Kidney (tissue), 14 donors: ENCODE measurements around the gene MAL. TPM values are rescaled to one million over a fixed set of nuclear protein-coding genes. Genes with fewer than 3 reads are reported as not detected.

ENCODE experiments used
- DNase-seq, 5 donors: peaks; one replicate each; pipeline ENCODE4 v3.0.0-alpha.2; 2013 to 2020
- FAIRE-seq: peaks from 2 replicates; lab custom pipeline; 2012; peaks lifted over from hg19 to GRCh38; lab: Jason Lieb, UNC
- H3K27ac ChIP-seq, 2 donors: one replicate each; pipeline ENCODE4 v1.7.0; 2013; ENCODE audit warnings: low read depth in 2 of 2, low read length in 2 of 2, inconsistent platforms in 1 of 2
- H3K27me3 ChIP-seq: one replicate; pipeline ENCODE4 v1.7.1; 2013; ENCODE audit warnings: low read length, inconsistent platforms; ENCODE audit not compliant: control insufficient read depth, insufficient read depth
- H3K36me3 ChIP-seq, 3 donors: one replicate each; pipeline versions ENCODE4 v1.7.0 to v1.7.1; 2013; ENCODE audit warnings: low read length in 3 of 3, control low read depth in 1 of 3, inconsistent platforms in 1 of 3; ENCODE audit not compliant: insufficient read depth in 3 of 3, control insufficient read depth in 2 of 3
- H3K4me1 ChIP-seq, 3 donors: one replicate each; pipeline versions ENCODE4 v1.7.0 to v1.7.1; 2013; ENCODE audit warnings: low read length in 3 of 3, inconsistent platforms in 1 of 3, low read depth in 1 of 3; ENCODE audit not compliant: control insufficient read depth in 2 of 3, insufficient read depth in 2 of 3
- H3K4me3 ChIP-seq, 3 donors: one replicate each; pipeline versions ENCODE4 v1.7.0 to v1.8.1; 2013; ENCODE audit warnings: low read length in 3 of 3, control low read depth in 1 of 3, inconsistent platforms in 1 of 3
- H3K9ac ChIP-seq, 3 donors: one replicate each; pipeline versions ENCODE4 v1.7.0 to v1.7.1; 2013; ENCODE audit warnings: low read length in 3 of 3, control low read depth in 1 of 3, inconsistent platforms in 1 of 3
- H3K9me3 ChIP-seq, 3 donors: one replicate each; pipeline versions ENCODE4 v1.7.0 to v1.7.1; 2013; ENCODE audit warnings: low read length in 3 of 3, control low read depth in 1 of 3, inconsistent platforms in 1 of 3; ENCODE audit not compliant: control insufficient read depth in 2 of 3, insufficient read depth in 1 of 3
- CTCF ChIP-seq: IDR thresholded peaks from 3 replicates; pipeline ENCODE4 v1.5.1; 2012; ENCODE audit warnings: mild to moderate bottlenecking, moderate library complexity, borderline replicate concordance; ENCODE audit not compliant: insufficient read depth; ENCODE audit errors: extremely low read depth
- intact Hi-C: fragments of 100-400 bp; cut with DNase I; formaldehyde crosslinking; loops from one replicate; pipeline ENCODE4 v1.11.1; 2022
- polyA plus RNA-seq: library from polyadenylated mRNA; stranded (reverse); fragments of 350-450 nt; fragmentation: Illumina TruSeq; extraction: RNeasy Lipid Tissue Mini Kit (QIAGEN cat#74804); gene quantifications from one replicate; pipeline ENCODE4 v1.2.3, GENCODE V29; 2014; ENCODE audit warnings: low read depth, low replicate concordance; ENCODE audit not compliant: insufficient read depth
- total RNA-seq: library from RNA; stranded (reverse); fragmentation: NEBNext Ultra II Directional; extraction: Animal tissue kit (Norgen Biotek cat#: 25700); gene quantifications from one replicate; pipeline ENCODE4 v1.2.1, GENCODE V29; 2021
- donor health status: control.
- donor health status: control.
- donor health status: control.
- donor health status: control.
- donor health status: control.
- donor health status: DM: yes; HTN: yes; CAD: no.
- donor health status: Normal renal cell carcinoma (clear cell type).

Gene MAL
- total and polyA plus RNA-seq, 2 donors from 2014 or later: 477 to 1,006 TPM

- H3K27ac ChIP-seq: peak overlapping the region; percentile 74 to 87
- peak overlapping the region in 2 of 3 donors; percentile 3 to 68 for H3K9ac ChIP-seq
- H3K4me3 ChIP-seq: no peak overlapping the region
- no peaks in the 10 kb centered on the region for H3K27me3 ChIP-seq
- no peak for TF ChIP-seq CTCF
- H3K9me3 ChIP-seq: no peaks in the 10 kb centered on the region
- no peaks in the 10 kb centered on the region for H3K36me3 ChIP-seq
- DNase-seq (peak; percentile 68 to 87 (median 76)), FAIRE-seq (no peak)
- peaks cover 0 to 45% (median 38%) of the 10 kb centered on the region in 3 donors for H3K4me1 ChIP-seq
- intact Hi-C loops: no loop called here
Measured at GRCh38 chr2:95007822-95008221, 17.7 kb upstream of the MAL start.

- FAIRE-seq: no peak
- Histone ChIP-seq H3K27ac (peak overlapping the region; percentile 74 to 87), H3K9me3 (no peaks in the 10 kb centered on the region), H3K4me1 (peaks cover 0 to 45% (median 38%) of the 10 kb centered on the region in 3 donors), H3K27me3 (no peaks in the 10 kb centered on the region), H3K4me3 (no peak overlapping the region), H3K9ac (peak overlapping the region in 2 of 3 donors; percentile 3 to 68), H3K36me3 (no peaks in the 10 kb centered on the region)
- peak in 3 of 5 donors; percentile 72 to 89 (median 74) for DNase-seq
- TF ChIP-seq CTCF: no peak
- intact Hi-C loops: no loop called here
Measured at GRCh38 chr2:95008306-95008705, 17.2 kb upstream of the MAL start.

GRCh38 chr2:95008996-95009395 lies 16.5 kb upstream of the MAL start:
- TF ChIP-seq CTCF: no peak
- H3K4me3 ChIP-seq: no peak overlapping the region
- intact Hi-C loops: no loop called here

GRCh38 chr2:95009412-95009811 lies 16.1 kb upstream of the MAL start:
- no peak overlapping the region for H3K4me3 ChIP-seq
- peak overlapping the region; percentile 94 to 95 for H3K27ac ChIP-seq
- DNase-seq (peak in 1 of 5 donors; percentile 29), FAIRE-seq (no peak)
- intact Hi-C loops: no loop called here
- TF ChIP-seq CTCF: no peak
- H3K36me3 ChIP-seq: no peaks in the 10 kb centered on the region
- no peaks in the 10 kb centered on the region for H3K27me3 ChIP-seq
- H3K9ac ChIP-seq: no peak overlapping the region
- H3K9me3 ChIP-seq: no peaks in the 10 kb centered on the region
- peaks cover 0 to 36% (median 32%) of the 10 kb centered on the region in 3 donors for H3K4me1 ChIP-seq

More at GRCh38 chr2:95008996-95009395, 16.5 kb upstream of the MAL start:
- Histone ChIP-seq H3K9ac (no peak overlapping the region), H3K4me1 (peaks cover 0 to 40% (median 35%) of the 10 kb centered on the region in 3 donors), H3K36me3 (no peaks in the 10 kb centered on the region), H3K27me3 (no peaks in the 10 kb centered on the region), H3K27ac (peak overlapping the region; percentile 94 to 95), H3K9me3 (no peaks in the 10 kb centered on the region)
- FAIRE-seq (peak; percentile 11), DNase-seq (peak in 2 of 5 donors; percentile 58 to 59)
